ENCODE data around the gene RTL1.

Gene RTL1

DNA sequence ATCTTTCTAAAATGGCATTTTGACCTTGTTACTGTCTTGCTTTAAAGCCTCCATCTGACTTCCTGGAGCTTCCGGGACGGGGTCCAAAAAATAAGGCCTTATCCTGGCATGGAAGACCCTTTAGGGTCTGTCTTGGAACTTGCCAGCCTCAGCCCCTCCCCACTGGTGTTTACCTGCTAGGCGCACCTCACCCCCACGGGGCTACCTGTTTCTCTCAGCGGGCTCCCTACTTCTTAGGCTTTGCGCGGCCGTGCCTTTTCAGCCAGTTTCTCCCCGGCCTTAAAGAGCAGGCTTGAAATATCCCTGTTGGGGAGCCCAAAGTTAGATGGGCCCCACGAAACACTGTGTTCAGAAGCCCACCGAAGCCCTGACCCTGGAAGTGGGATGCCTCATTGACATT lies 5.1 kb downstream of the RTL1 start:
- no peak for DNase-seq

GRCh38 chr14:100896369-100897060 lies 7.0 kb downstream of the RTL1 start:
- DNase-seq: no peak

- DNase-seq: no peak
Observed at GRCh38 chr14:100895411-100895810, 8.1 kb downstream of the RTL1 start.

- DNase-seq: no peak
Observed at GRCh38 chr14:100894416-100894815, 9.1 kb downstream of the RTL1 start.

DNA sequence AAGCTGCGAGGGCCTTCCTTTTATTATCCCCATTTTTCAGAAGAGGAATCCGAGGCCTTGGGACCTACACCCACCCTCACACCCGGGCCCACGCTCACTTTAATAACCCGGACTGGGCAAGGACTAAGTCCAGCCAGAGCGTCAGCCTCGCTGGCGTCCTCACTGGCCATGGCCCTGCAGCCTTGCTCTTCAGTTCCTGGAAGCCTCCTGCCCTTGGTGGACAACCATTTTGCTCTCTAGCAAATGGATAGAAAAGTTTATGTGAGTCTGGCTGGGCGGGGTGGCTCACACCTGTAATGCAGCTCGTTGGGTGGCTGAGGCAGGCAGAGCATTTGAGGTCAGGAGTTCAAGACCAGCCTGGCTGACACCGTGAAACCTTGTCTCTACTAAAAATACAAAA lies 9.8 kb downstream of the RTL1 start:
- no peak for DNase-seq

GRCh38 chr14:100893228-100893601 lies 10.3 kb downstream of the RTL1 start:
- DNase-seq: no peak

- DNase-seq: no peak
Observed at GRCh38 chr14:100892496-100893227, 10.9 kb downstream of the RTL1 start.

GRCh38 chr14:100891501-100892445 lies 11.7 kb downstream of the RTL1 start:
- no peak for DNase-seq

- no peak for DNase-seq
Observed at GRCh38 chr14:100891051-100891450, 12.5 kb downstream of the RTL1 start.

DNA sequence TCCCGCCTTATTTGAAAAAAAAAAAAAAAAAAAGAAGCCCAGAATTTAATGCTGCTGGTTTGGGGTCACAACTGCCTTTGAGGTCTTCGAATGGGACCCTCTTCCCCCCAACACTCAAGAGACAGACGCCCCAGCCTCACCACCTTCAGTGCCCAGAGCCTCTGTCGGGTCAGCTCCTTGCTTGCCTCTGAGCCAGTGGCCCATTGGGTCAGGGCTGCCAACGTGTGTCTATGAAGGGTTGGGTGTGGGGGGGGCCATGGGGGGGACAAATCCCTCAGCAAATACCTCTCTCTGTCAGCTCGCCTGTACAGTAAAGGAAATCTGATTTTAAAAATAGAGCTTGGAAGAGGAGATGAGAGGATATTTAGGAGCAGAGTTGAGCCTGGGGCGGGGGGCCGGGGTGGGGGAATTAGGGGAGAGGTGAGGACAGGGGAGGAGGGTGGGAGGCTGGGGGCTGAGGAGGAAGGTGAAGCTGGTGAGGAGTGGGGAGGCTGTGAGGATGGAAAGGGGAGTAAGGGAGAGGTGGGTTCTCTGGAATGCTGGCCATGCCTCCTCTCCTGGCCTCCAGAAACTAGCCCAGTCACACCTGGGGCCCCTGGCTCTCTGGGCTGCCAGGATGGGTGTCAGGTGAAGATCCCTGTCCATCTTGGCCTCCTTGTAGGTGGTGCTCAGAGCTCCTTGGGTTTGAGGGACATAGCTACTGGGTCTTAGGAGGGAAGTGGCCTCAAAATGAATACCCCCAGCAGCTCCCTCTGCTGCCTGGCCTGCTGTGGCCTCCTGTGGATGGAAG lies 13.3 kb downstream of the RTL1 start:
- DNase-seq: no peak

- DNase-seq: no peak
Observed at GRCh38 chr14:100889641-100890040, 13.9 kb downstream of the RTL1 start.

GRCh38 chr14:100888789-100889315 lies 14.7 kb downstream of the RTL1 start:
- DNase-seq: no peak

- no peak for DNase-seq
Observed at GRCh38 chr14:100887728-100888335, 15.7 kb downstream of the RTL1 start.

- DNase-seq: no peak
Observed at GRCh38 chr14:100885617-100886016, 17.9 kb downstream of the RTL1 start.

DNA sequence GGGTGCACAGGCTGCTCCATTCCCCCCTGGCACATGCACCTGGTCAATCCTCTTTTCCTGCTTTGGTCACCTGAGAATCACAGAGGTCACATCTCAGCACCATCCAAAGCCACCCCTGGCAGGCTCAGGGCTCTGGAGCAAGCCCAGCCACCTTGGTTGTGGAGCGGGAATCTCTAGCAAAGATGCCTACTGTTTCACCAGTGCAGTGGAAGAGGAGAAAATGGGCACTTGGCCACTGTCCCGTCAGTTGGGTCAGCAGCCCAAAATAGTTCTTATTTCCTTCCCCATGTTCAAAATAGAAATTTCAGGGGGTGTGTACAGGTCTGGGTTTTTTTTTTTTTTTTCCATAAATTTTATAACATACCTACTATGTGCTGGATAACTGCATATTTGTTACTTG lies 18.3 kb downstream of the RTL1 start:
- no peak for DNase-seq

- no peak for DNase-seq
Observed at GRCh38 chr14:100884456-100884855, 19.1 kb downstream of the RTL1 start.

- no peak for DNase-seq
Observed at GRCh38 chr14:100883789-100884101, 19.8 kb downstream of the RTL1 start.

DNA sequence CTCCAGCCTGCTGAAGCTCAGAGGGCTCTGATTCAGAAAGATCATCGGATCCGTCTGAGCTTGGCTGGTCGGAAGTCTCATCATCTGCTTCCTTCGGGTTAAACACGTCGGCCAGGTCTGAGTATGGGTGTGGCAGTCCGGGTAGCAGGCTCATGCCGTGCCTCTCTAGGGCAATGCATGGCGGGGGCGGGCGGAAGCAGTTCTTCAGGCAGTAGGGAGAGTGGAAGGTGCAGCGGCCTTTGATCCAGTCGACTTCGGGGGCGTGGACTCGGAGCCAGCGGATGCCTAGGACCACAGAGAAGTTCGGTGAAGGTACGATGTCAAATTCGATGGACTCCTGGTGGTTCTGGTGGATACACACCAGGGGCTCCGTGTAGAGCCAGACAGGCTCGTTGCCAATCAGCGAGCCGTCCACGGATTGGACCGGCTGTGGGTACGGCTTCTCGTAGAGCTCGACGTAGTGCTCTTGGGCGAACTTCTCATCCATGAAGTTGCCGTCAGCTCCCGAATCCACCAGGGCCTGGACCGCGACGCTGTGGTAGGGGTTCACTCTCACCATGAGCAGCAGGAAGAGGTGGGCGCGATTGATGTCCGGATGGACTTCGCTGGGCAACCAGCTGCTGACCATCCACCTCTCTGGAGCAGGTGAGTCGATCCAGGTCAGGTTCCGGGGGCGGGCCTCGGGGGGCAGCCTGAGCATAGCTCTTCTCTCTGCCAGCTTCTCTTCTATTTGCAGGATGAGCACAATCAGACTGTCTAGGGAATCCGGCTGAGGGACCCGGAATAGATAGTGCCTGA lies 20.3 kb downstream of the RTL1 start:
- DNase-seq: no peak

DNA sequence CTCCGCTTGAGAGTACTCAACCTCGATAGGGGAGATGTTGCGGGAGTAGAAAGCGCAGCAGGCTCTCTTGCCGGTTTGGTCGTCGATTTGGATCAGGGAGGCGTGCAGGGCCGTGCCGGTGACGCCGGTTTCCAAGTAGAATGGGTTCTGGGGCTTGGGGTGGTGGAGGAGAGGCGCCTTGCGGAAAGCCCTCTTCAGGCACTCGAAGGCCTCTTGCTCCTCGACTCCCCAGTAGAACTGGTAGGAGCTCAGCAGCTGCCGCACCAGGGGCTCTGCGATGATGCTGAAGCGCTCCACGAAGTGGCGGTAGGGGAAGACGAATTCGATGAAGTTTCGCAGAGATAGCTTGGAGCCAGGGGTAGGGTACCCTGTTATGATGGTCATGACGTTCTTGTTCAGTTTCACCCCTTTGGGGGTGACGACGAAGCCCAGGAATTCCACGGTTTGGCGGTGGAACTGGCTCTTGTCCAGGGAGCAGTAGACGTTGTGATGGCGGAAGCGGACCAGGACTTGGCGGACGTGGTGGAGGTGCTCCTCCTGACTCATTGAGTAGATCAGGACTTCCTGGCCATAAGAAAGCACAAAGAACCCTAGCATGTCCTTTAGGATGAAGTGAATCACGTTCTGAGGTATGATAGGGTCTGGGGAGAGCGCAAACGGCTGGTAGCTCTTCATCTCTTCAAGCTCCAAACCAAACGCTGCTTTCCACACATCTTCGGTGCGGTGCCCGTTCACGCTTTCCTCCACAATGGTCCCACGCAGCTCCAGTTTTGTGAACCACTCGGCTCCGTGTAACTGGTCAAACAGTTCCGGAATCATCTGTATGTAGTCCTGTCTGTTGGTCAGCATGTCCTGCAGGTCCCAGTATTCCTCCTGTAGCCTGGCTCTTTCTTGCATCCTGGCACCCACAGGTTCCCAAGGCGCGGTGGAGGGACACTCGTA lies 21.2 kb downstream of the RTL1 start:
- DNase-seq: no peak
